HG02885 (cell line): ENCODE results near the gene PXMP4.

Experiments
- ATAC-seq: cut with Tn5 transposase; IDR thresholded peaks from one replicate; pipeline ENCODE4 v1.9.1; 2021; ENCODE audit warnings: mild to moderate bottlenecking; ENCODE audit not compliant: unreplicated experiment, poor library complexity

PXMP4 gene

DNA sequence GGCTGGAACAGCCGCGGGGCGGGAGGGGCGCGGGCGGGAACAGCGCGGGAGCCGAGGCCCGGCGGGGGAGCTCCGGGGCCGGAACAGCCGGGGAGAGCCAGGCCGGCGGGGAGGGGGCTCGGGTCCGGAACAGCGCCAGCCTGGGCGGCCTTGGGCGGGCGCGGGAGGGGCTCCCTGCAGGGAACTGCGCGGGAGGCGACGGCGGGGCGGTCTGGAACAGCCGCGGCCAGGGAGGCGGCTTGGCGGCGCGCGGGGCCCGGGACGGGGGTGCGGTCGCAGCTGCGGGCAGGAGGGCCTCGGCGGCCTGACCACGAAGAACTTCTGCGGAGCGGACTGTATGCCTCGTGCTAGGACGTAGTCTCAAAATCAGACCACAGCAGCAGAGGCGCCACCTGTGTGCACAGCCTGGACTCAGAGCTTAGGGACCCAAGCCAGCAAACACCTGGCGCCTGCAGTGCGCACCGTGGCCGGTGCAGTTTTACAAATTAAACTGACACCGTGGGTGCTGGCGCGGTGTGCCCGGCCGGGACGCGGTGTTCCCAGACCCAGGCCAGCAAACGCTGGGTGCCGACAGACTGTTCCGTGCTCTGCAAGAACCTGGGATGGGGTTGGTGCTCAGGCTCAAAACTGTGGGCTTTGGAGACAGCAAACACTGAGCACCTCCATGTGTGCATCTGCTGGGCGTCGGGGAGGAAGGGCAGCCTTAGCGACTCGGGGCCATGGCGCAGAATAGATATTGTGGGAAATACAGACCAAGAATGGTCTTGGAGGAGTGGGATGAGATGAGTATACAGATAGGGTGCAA lies 12.3 kb upstream of the PXMP4 start:
- peak; percentile 64 for ATAC-seq

DNA sequence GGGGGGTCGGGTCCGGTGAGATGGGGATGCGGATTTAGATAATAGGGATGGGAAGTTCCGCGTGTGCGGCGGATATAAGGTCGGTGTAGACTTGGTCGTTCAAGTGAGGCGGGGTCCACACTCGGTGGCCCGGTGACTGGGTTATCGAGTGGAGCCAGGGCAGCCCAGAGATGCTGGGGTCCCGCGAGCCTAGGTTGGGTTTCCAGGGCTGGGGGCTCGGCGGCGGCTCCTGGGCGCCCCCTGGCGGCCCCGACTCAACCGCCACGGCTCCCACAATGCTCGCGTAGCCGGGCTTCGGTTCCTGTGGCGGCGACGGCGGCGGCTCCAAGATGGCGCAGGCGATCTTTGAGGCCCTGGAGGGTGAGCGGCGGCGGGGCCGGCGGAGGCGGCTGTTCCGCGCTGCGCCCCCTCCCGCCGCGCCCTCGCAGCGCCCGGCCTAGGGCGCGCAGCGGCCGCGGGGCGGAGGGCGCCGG lies 11.6 kb upstream of the PXMP4 start, which contains the start of gene ZNF341:
Gene ZNF341, plus strand, starts transcription at position 304 of the 473 bp plus-strand sequence. Its CDS starts 26 bp downstream, at position 330.
- ATAC-seq: peak; percentile 77

DNA sequence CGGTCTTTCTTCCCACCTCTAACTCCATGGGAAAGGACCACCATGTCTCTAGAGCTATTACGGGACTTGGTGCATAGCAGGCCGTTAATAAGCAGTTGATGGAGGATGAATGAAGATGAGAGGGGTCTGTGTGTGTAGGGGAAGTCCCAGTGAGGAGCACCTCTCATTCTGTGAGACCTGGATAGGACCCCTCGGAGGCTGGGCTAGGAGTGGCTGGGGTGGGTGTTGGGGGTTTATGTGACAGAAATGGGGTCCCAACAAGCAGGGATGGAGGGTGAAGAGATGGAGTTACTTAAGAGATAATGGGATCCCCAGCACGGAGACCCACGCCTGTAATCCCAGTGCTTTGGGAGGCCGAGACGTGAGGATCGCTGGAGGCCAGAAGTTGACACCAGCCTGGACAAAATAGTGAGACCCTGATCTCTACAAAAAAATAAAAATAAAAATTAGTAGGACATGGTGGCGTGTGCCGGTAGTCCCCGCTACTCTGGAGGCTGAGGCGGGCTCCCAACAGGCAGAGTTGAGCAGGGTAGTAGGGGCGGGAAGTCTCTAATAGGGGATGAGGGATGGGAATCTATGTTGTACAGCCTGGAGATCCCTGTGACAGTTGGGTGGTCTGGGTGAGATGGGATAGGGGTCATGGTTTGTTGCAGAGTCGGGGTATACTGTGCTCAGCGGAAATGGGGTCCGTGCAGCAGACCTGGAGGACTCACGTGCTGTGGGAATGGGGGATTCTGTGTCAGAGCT lies 11.0 kb upstream of the PXMP4 start:
- ATAC-seq: no peak

DNA sequence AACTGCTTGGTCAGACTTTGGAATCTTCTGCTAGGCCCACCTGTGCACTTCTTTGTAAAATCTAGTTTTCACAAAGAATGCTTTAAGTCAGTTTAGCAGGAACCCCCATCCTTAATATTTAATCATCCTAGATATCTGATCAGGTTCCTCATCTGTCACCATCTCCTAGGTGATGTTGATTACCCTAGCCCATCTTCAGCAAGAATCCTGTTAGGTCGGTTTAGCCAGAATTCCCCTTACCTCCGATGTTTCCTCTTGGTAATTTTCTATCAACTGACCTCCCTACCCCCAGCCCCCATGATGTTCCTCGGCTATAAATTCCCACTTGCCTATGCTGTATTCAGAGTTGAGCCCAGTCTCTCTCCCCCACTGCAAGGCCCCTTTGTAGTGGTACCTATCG lies 9.0 kb upstream of the PXMP4 start:
- ATAC-seq: no peak

DNA sequence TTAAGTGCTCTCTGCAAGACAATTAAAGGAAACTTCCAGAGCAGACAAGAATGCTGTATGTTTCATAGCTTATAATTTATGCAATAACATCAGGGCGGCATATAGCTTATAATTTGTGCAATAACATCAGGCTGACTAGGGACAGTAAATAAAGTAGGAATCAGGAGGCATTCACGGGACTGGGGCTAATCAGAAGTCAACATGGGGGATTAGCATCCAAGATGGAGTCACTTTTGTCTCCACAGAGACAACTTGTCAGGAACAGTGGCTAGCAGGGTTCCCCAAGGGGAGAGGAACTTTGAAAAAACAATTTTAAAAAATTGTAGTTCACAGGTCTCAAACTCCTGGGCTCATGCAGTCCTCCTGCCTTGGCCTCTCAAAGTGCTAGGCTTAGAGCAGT lies 8.4 kb upstream of the PXMP4 start:
- ATAC-seq: no peak

DNA sequence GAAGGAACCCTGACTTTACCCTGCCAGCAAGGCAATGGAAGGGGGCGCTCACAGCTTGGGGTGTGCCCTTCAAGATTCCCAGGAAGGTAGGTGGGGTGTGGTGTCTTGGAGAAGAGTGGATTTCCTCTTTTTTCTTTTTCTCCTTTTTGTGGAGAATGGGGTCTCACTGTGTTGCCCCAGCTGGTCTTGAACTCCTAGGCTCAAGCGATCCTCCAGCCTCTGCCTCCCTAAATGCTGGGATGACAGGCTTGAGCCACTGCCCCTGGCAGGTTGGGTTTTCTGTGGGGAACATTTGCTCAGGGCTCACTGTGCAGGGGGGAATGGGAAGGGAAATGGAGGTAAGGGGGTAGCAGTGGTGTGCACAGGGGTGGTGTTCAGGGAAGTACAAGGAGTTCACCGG lies 7.7 kb upstream of the PXMP4 start:
- ATAC-seq: no peak

DNA sequence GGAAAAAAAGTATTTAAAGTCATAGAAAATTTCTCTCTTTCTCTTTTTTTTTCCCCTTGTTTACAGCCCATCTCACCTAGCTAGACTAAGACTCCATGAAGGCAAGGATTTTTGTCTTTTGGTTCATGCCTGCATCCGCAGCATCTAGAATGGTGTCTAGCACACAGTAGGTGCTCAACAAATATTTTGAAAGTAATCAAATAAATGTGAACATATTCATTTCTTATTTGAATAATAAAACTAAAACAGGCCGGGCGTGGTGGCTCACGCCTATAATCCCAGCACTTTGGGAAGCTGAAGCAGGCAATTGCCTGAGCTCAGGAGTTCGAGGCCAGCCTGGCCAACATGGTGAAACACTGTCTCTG lies 7.0 kb upstream of the PXMP4 start:
- no peak for ATAC-seq

DNA sequence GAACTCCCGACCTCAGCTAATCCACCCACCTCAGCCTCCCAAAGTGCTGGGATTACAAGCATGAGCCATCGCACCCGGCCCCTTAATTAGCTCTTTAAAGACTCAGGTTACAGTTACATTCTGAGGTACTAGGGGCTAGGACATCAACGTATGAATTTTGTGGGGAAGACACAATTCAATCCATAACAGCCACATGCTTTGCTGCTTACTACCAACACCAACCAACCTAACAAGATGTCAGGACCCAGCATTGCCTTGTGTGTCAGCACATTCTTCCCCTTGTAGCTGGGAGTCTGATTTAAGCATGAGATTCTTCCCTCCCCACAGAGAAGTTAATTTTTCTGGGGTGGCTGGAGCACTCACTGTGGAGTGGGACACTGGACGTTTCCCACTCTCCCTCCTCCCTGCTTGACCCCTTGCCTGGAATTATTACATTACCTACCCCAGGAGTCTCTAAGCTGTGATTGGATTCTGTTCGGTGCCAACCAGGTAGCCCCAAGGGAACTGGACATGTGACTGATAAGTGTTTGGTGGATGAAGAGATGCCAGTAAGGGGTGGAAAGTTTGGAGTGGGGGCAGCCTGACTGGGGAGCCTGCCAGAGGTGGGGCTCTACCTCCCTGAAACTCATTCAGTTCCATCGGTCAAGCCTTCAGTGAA lies 5.6 kb upstream of the PXMP4 start:
- ATAC-seq: no peak

DNA sequence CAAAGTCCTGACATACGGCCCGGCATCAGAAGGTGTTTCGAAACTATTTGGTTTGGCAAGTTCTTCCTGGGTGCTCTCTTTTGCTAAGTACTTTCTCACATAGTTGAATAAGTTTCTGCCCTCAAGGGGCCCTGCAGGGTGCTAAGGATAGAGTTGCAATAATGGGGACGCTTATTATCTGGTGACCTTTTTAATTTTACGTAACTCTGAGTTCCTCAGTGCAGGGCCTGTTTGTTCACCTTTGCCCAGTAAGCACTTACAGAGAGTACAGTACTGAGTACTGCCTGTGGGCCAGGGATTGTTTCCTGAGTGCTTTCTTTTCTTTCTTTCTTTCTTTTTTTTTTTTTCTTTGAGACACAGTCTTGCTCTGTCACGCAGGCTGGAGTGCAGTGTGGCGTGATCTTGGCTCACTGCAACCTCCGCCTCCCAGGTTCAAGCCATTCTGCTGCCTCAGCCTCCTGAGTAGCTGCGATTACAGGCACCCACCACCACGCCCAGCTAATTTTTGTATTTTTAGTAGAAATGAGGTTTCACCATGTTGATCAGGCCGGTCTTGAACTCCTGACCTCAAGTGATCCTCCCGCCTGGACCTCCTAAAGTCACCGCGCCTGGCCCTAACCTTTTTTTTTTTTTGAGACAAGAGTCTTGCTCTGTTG lies 4.5 kb upstream of the PXMP4 start:
- ATAC-seq: no peak

DNA sequence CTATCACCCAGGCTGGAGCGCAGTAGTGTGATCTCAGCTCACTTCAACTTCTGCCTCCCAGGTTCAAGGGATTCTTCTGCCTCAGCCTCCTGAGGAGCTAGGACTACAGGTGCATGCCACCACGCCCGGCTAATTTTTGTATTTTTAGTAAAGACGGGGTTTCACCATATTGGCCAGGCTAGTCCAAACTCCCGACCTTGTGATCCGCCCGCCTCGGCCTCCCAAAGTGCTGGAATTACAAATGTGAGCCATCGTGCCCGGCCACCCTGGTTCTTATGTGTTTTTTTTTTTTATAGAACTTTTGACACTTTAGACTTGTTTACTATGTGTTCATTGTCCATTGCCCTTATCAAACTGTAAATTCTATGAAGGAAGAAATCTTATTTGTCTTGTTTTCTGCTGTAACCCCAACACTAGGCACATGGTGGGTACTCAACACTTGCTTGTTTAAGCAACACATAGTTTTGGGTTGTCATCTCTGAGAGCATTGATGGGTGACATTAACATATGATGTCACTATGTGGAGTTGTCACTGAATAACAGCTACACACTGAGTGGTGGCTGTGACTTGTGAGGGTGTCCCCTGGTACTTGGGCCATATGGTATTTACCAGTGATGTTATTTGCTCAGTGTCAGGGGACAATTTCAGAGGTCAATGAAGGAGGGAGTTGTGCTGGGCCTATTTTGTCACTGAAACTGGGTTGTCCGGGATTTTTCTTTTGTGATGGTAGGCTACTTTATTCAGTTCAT lies 1.5 kb upstream of the PXMP4 start:
- ATAC-seq: no peak

DNA sequence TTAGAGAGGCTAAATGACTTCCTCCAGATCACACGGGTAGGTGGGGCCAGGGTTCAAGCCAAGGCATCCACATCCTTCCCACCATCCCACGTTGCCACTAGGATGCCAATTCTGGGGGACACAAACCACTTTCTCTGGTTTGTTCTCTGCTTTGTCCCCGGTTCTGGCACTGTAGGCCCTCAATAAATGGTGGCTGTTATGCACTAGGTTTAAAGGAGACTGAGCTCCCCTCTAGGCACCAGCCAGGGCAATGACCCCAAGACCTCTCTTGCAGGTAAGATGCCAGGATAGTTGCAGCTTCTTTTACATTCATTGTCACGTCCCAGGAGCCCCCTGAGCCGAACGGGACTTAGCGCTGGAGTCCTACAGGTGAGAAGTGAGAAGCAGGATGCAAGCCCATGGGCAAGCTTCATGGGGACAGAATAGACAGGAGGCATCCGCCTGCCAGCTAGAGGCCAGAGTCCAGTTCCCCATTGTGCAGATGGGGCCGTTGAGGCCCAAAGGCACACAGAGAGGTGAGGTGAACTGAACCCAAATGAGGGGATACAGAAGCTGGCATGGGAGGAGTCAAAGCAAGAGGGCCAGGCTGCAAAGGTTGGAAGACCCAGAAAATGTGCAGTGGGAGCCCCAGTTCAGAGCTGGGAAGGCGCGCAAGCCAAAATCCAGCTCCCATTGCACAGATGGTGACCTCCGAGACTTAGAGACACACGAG lies 677 bp downstream of the PXMP4 start:
- no peak for ATAC-seq

DNA sequence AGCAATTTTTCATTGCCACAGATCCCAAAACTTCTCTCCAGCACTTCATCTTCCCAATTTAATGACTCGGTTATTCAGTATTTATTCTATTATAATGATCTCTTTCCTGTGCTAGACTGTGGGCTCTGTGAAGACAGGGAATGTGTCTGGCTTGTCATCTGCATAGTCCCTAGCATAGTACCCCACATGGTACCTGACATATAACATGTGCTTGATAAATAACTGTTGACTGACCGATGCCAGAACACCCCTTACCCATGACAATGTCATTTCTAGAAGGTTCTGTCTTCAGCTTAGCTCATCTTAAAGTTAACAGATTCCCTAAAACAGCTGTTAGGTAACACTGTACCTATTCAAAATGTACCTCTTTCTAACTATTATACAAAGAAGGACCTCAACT lies 3.6 kb downstream of the PXMP4 start:
- ATAC-seq: no peak

DNA sequence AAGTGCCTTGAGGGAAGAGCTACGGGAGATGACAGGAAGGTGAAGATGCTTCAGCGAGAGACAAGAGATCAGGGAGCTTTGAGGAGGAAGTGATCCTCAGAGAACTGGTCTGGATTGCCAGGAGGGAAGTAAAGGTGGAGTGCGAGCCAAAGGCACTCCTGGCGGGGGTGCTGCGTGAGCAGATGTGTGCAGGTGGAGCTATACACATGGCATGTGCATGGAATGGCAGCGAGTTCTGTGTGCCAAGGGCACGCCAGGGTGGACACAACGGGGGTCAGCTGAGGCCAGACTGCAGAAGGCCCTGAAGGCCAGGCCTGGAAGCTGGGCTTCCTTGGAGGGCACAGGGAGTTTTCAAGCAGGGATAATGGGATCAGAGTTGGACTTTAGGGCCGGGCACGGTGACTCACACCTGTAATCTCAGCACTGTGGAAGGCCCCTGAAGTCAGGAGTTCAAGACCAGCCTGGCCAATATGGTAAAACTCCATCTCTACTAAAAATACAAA lies 6.2 kb downstream of the PXMP4 start:
- no peak for ATAC-seq

DNA sequence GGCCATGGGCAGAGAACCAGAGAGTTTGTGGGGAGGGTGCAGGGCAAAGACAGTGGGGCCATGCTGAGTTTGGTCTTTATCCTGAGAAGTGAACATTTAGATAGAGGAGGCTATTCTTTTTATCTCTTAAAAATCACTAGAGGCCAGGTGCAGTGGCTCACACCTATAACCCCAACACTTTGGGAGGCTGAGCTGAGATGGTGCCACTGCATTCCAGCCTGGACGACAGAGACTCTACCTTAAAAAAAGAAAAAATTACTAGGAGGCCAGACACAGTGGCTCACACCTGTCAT lies 8.7 kb downstream of the PXMP4 start:
- ATAC-seq: no peak

DNA sequence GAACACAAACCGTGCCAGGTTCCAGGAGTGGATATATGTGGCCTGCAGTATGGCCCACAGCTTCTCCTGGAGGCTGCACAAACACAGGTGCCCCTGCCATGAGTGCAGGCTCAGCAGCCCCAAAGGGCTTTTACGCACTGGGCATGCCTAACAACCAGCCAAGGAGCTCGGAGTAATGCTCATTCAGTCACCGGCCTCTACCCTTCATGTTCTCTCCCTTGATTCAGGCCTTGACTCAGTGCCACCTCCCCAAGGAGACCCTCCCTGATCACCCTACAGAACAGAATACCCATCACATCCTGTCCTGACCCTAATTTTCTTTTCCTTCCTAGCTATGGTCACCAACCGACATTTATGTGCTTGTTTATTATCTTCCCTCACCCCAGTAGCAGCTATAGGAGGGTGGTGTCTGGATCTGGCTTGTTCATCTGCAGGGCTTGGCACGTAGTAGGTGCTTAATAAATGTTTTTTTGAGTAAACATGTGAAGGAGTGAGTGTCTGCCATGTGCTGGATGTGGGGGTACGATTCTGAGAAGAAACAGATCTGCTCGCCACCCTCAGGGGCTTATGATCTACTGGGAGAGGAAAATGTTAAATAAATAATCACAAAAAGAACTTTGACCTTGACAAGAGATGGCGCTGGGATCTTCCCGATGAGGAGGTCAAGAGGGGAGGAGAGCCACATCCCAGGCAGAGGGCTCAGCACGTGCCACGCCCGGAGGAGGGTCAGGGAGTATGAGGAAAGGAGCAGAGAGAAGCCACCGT lies 9.2 kb downstream of the PXMP4 start:
- ATAC-seq: no peak

DNA sequence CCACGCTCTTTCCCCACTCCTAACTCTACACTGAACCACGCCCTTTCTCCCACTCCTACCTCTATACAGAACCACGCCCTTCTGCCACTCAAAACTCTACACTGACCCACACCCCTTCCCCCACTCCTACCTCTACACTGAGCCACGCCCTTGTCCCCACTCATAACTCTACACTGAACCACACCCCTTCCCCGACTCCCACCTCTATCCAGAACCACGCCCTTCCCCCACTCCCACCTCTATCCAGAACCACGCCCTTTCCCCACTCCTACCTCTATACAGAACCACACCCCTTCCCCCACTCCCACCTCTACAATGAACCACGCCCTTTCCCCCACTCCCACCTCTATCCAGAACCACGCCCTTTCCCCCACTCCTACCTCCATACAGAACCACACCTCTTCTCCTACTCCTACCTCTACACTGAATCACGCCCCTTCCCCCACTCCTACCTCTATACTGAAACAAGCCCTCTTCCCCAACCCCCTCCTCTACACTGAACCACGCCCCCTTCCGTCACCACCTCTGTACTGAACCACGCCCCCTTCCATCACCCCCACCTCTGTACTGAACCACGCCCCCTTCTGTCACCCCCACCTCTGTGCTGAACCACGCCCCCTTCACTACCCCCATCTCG lies 10.1 kb downstream of the PXMP4 start:
- no peak for ATAC-seq

DNA sequence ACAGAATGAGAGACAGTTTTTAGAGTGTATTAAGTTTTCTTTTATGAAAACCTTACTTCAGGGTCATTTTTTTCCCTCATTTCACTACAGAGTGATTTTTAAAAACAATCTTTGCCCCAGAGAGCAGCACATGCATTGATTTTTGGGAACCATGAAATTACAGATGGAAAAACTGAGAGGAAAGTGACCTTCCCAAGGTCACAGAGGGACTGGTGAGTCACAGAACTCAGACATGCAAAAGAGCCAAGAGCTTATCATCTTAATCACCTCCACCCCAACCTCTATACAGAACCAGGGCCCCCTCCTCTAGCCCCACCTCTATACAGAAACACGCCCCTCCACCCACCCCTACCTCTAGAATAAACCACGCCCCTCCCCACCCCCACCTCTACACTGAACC lies 10.7 kb downstream of the PXMP4 start:
- no peak for ATAC-seq

DNA sequence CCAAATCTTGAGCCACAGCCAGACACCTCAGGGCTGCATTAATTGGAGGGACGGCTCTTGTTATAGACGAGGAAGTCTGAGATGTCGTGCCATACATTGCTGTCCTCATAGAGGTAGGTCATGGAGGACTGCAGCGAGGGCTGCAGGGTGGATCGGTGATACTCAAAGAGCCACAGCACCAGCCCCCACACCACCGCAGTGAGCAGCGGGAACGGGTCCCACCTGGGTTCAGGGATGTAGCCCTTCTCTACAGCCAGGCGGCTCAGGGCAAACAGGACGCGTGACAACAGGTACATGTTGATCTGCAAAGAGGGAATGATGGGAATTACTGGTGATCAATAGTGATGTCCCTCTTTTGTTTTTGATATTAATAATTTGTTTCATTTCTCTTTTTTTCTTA lies 12.4 kb downstream of the PXMP4 start:
- no peak for ATAC-seq
